Gastroesophageal sphincter (tissue), 3 donors: ENCODE results near the gene THAP11.

Source experiments
- EP300 ChIP-seq: sonication (generic); formaldehyde crosslinking; IDR thresholded peaks from one replicate; pipeline ENCODE4 v1.6.1; 2017; ENCODE audit warnings: antibody characterized with exemption, mild to moderate bottlenecking
- TF ChIP-seq, protein P1 (sequence below), 4 experiments: fragments of 200-600 bp in 2 of 4; fragments of 450-650 bp in 2 of 4; sonication (generic) in 1 of 4; IDR thresholded peaks; one replicate each; pipeline ENCODE4 v1.5.1; 2017 to 2019; ENCODE audit warnings: antibody characterized with exemption in 4 of 4, mild to moderate bottlenecking in 2 of 4, moderate library complexity in 2 of 4

GRCh38 chr16:67883872-67884261 is 41.7 kb downstream of the THAP11 start:
- no peak for TF ChIP-seq EP300
- TF ChIP-seq, protein P1, sequence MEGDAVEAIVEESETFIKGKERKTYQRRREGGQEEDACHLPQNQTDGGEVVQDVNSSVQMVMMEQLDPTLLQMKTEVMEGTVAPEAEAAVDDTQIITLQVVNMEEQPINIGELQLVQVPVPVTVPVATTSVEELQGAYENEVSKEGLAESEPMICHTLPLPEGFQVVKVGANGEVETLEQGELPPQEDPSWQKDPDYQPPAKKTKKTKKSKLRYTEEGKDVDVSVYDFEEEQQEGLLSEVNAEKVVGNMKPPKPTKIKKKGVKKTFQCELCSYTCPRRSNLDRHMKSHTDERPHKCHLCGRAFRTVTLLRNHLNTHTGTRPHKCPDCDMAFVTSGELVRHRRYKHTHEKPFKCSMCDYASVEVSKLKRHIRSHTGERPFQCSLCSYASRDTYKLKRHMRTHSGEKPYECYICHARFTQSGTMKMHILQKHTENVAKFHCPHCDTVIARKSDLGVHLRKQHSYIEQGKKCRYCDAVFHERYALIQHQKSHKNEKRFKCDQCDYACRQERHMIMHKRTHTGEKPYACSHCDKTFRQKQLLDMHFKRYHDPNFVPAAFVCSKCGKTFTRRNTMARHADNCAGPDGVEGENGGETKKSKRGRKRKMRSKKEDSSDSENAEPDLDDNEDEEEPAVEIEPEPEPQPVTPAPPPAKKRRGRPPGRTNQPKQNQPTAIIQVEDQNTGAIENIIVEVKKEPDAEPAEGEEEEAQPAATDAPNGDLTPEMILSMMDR (IDR thresholded peaks at IDR 0.05): peak in 3 of 4 experiments; percentile 71 to 93 (median 86)
